ENCODE results near the gene RPL22L1.

- TF ChIP-seq CTCF (conservative IDR thresholded peaks at IDR 0.05) = no peak
- TF ChIP-seq EZH2 (IDR thresholded peaks at IDR 0.05; ENCODE audit: low read depth) = no peak
Measured at GRCh38 chr3:170858599-170858998, 11.4 kb downstream of the RPL22L1 start.

Data from PC-9 (cell line).